Measurements from ENCODE around the gene LRCH1.
A peak's percentile ranks its signal among the peaks of the same experiment; 100 is the strongest.

LRCH1 gene

GRCh38 chr13:46747031-46747820 is 194.3 kb downstream of the LRCH1 start:
- peaks cover 10% of the 10 kb centered on the region for H3K4me1 ChIP-seq
- no peak for TF ChIP-seq CTCF (IDR thresholded peaks at IDR 0.05; ENCODE audit: low read depth, low read length)
- H3K36me3 ChIP-seq = peaks cover 72% of the 10 kb centered on the region

GRCh38 chr13:46748300-46748699 is 195.3 kb downstream of the LRCH1 start:
- H3K9me3 ChIP-seq = no peaks in the 10 kb centered on the region; the same call in 1 of the 2 replicates
- H3K4me1 ChIP-seq = peaks cover 10% of the 10 kb centered on the region
- no peak overlapping the region for H3K4me3 ChIP-seq (ENCODE audit: low read depth, low read length)
- peak; percentile 85 for DNase-seq
- no peak for TF ChIP-seq CTCF (IDR thresholded peaks at IDR 0.05; ENCODE audit: low read depth, low read length)
- no peaks in the 10 kb centered on the region for H3K27me3 ChIP-seq
- peaks cover 71% of the 10 kb centered on the region for H3K36me3 ChIP-seq

More at GRCh38 chr13:46747031-46747820, 194.3 kb downstream of the LRCH1 start:
- no peaks in the 10 kb centered on the region; the same call in 1 of the 2 replicates for H3K9me3 ChIP-seq
- H3K27me3 ChIP-seq = no peaks in the 10 kb centered on the region
- H3K4me3 ChIP-seq (ENCODE audit: low read depth, low read length) = no peak overlapping the region
- no peak for DNase-seq

GRCh38 chr13:46749951-46750350 is 197.0 kb downstream of the LRCH1 start:
- TF ChIP-seq CTCF (IDR thresholded peaks at IDR 0.05; ENCODE audit: low read depth, low read length) = no peak
- DNase-seq = no peak
- H3K36me3 ChIP-seq = peaks cover 60% of the 10 kb centered on the region
- H3K9me3 ChIP-seq = no peaks in the 10 kb centered on the region; the same call in 1 of the 2 replicates
- H3K27me3 ChIP-seq = no peaks in the 10 kb centered on the region
- H3K4me1 ChIP-seq = peaks cover 10% of the 10 kb centered on the region
- H3K4me3 ChIP-seq (ENCODE audit: low read depth, low read length) = no peak overlapping the region

DNA sequence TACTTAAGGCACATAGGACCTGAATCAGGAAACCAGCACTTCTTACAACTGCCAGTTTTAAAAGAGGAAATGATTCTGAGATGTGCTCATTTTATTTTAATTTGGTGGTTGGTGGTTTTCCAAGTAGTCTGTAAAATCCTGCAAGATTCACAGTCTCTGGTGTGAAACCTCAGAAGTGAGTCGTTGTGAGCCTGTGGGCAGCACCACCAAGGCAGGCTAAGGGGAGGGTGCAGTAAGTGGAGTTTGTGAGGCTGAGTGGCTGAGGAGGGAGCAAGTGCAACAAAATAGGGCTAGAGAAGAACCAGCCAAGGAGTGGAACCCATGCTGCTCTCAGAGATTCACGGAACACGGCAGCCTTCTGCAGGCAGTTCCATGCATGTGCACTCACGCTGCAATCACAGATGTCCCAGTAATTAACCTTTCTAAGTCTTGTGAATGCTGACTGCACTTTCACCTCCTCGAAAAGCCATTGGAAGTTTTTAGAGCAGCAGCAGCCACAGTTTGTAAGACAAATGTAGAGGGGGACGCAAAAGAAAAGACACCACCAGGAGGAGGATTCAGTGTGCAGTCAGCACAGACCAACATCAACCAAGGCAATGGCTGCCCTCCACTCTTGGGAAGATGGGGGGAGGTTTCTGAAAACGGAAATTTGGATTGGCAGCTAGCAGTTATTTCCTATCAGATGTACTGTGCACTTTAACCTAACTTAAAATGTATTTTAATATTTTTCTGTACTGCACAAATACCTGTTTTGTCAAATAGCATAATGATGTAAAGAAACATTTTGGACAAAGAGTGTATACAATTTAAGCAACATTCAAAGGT is 199.1 kb downstream of the LRCH1 start:
- DNase-seq = no peak
- H3K36me3 ChIP-seq = peaks cover 42% of the 10 kb centered on the region
- peaks cover 10% of the 10 kb centered on the region for H3K4me1 ChIP-seq
- H3K4me3 ChIP-seq (ENCODE audit: low read depth, low read length) = no peak overlapping the region
- TF ChIP-seq CTCF (IDR thresholded peaks at IDR 0.05; ENCODE audit: low read depth, low read length) = peak; percentile 4; the same call in 1 of the 2 replicates
- H3K9me3 ChIP-seq = no peaks in the 10 kb centered on the region; the same call in 1 of the 2 replicates
- no peaks in the 10 kb centered on the region for H3K27me3 ChIP-seq

- DNase-seq = no peak
- Histone ChIP-seq H3K4me1 (peaks cover 7% of the 10 kb centered on the region), H3K36me3 (peaks cover 38% of the 10 kb centered on the region), H3K9me3 (no peaks in the 10 kb centered on the region), H3K27me3 (no peaks in the 10 kb centered on the region), H3K4me3 (ENCODE audit: low read depth, low read length) (no peak overlapping the region)
- no peak for TF ChIP-seq CTCF (IDR thresholded peaks at IDR 0.05; ENCODE audit: low read depth, low read length)
Measured at GRCh38 chr13:46753137-46753536, 200.2 kb downstream of the LRCH1 start.

Measured in BE2C (cell line).